ENCODE data around the gene TIAM2. TPM values are rescaled to one million over a fixed set of nuclear protein-coding genes. Genes with fewer than 3 reads are reported as not detected.

TIAM2 gene
- total RNA-seq, 1 experiment from 2014 or later = 12.9 TPM

- Mint-ChIP-seq H3K9me3 (ENCODE audit: low read depth, unreplicated experiment) (peaks cover 2% of the 10 kb centered on the region), H3K27me3 (ENCODE audit: unreplicated experiment) (no peaks in the 10 kb centered on the region), H3K36me3 (ENCODE audit: insufficient read depth, unreplicated experiment) (no peaks in the 10 kb centered on the region), H3K4me3 (ENCODE audit: low read depth, unreplicated experiment) (no peak overlapping the region), H3K4me1 (ENCODE audit: low read depth, unreplicated experiment) (peaks cover 8% of the 10 kb centered on the region), H3K27ac (ENCODE audit: unreplicated experiment) (no peak overlapping the region)
- BruUV-seq (replicated peaks) = no TSS peak
- intact Hi-C loops (cut with micrococcal nuclease; ENCODE audit: unreplicated experiment) = no loop called here
- TF ChIP-seq, protein P1, sequence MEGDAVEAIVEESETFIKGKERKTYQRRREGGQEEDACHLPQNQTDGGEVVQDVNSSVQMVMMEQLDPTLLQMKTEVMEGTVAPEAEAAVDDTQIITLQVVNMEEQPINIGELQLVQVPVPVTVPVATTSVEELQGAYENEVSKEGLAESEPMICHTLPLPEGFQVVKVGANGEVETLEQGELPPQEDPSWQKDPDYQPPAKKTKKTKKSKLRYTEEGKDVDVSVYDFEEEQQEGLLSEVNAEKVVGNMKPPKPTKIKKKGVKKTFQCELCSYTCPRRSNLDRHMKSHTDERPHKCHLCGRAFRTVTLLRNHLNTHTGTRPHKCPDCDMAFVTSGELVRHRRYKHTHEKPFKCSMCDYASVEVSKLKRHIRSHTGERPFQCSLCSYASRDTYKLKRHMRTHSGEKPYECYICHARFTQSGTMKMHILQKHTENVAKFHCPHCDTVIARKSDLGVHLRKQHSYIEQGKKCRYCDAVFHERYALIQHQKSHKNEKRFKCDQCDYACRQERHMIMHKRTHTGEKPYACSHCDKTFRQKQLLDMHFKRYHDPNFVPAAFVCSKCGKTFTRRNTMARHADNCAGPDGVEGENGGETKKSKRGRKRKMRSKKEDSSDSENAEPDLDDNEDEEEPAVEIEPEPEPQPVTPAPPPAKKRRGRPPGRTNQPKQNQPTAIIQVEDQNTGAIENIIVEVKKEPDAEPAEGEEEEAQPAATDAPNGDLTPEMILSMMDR (IDR thresholded peaks at IDR 0.05; ENCODE audit: unreplicated experiment) = no peak
- CTCF ChIA-PET = no interaction called here
- no peak for DNase-seq
These were observed 200.8 kb downstream of the TIAM2 start for GRCh38 chr6:155195903-155196302.

DNA sequence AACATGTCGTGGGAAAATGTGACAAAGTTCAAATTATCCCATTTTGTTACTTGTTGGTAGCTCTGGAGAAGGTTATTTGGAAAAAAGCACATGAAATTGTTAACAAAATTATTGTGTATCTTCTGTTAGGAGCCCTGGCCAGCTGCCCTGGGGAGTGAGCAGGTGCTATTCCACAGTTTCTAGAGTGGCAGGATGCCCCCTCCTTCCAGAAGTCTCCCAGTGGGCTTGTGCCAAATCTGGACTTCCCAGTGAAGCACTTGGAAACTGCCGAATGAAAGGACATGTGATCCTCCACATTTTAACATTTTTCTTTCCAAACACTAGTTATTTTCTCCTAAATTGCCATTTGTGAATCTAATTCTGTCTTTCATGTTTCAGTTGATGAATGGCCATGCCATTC lies 201.8 kb downstream of the TIAM2 start:
- intact Hi-C loops (cut with micrococcal nuclease; ENCODE audit: unreplicated experiment) = no loop called here
- CTCF ChIA-PET = no interaction called here
- Mint-ChIP-seq H3K36me3 (ENCODE audit: insufficient read depth, unreplicated experiment) (no peaks in the 10 kb centered on the region), H3K4me1 (ENCODE audit: low read depth, unreplicated experiment) (peaks cover 17% of the 10 kb centered on the region), H3K9me3 (ENCODE audit: low read depth, unreplicated experiment) (peaks cover 2% of the 10 kb centered on the region), H3K27me3 (ENCODE audit: unreplicated experiment) (no peaks in the 10 kb centered on the region), H3K27ac (ENCODE audit: unreplicated experiment) (no peak overlapping the region), H3K4me3 (ENCODE audit: low read depth, unreplicated experiment) (no peak overlapping the region)
- TF ChIP-seq, protein P1 (IDR thresholded peaks at IDR 0.05; ENCODE audit: unreplicated experiment) = no peak
- no TSS peak for BruUV-seq (replicated peaks)
- DNase-seq = no peak

GRCh38 chr6:155197932-155198331 lies 202.8 kb downstream of the TIAM2 start:
- intact Hi-C loops (cut with micrococcal nuclease; ENCODE audit: unreplicated experiment) = no loop called here
- CTCF ChIA-PET = interaction anchor here (0.7 kb wide), 1 partner anchor 53 kb away, joined by 3 read pairs; no protein-coding TSS in a partner anchor

GRCh38 chr6:155200012-155200411 lies 204.9 kb downstream of the TIAM2 start:
- DNase-seq = no peak
- Mint-ChIP-seq H3K4me3 (ENCODE audit: low read depth, unreplicated experiment) (no peak overlapping the region), H3K4me1 (ENCODE audit: low read depth, unreplicated experiment) (peaks cover 11% of the 10 kb centered on the region), H3K27ac (ENCODE audit: unreplicated experiment) (no peak overlapping the region), H3K36me3 (ENCODE audit: insufficient read depth, unreplicated experiment) (no peaks in the 10 kb centered on the region), H3K9me3 (ENCODE audit: low read depth, unreplicated experiment) (peaks cover 2% of the 10 kb centered on the region), H3K27me3 (ENCODE audit: unreplicated experiment) (no peaks in the 10 kb centered on the region)
- CTCF ChIA-PET = no interaction called here
- intact Hi-C loops (cut with micrococcal nuclease; ENCODE audit: unreplicated experiment) = no loop called here
- TF ChIP-seq, protein P1 (IDR thresholded peaks at IDR 0.05; ENCODE audit: unreplicated experiment) = no peak
- BruUV-seq (replicated peaks) = no TSS peak

More at GRCh38 chr6:155197932-155198331, 202.8 kb downstream of the TIAM2 start:
- TF ChIP-seq, protein P1 (IDR thresholded peaks at IDR 0.05; ENCODE audit: unreplicated experiment) = no peak
- Mint-ChIP-seq H3K4me3 (ENCODE audit: low read depth, unreplicated experiment) (no peak overlapping the region), H3K27ac (ENCODE audit: unreplicated experiment) (no peak overlapping the region), H3K27me3 (ENCODE audit: unreplicated experiment) (no peaks in the 10 kb centered on the region), H3K9me3 (ENCODE audit: low read depth, unreplicated experiment) (peaks cover 2% of the 10 kb centered on the region), H3K4me1 (ENCODE audit: low read depth, unreplicated experiment) (peaks cover 19% of the 10 kb centered on the region), H3K36me3 (ENCODE audit: insufficient read depth, unreplicated experiment) (no peaks in the 10 kb centered on the region)
- no TSS peak for BruUV-seq (replicated peaks)
- no peak for DNase-seq

All from Calu3 (cell line).